GM18499 (cell line): ENCODE data around the gene LHB.

Source experiments
- ATAC-seq: cut with Tn5 transposase; IDR thresholded peaks from one replicate; pipeline ENCODE4 v1.9.1; 2021; ENCODE audit warnings: moderate number of reproducible peaks; ENCODE audit not compliant: insufficient read depth, unreplicated experiment

LHB gene

DNA sequence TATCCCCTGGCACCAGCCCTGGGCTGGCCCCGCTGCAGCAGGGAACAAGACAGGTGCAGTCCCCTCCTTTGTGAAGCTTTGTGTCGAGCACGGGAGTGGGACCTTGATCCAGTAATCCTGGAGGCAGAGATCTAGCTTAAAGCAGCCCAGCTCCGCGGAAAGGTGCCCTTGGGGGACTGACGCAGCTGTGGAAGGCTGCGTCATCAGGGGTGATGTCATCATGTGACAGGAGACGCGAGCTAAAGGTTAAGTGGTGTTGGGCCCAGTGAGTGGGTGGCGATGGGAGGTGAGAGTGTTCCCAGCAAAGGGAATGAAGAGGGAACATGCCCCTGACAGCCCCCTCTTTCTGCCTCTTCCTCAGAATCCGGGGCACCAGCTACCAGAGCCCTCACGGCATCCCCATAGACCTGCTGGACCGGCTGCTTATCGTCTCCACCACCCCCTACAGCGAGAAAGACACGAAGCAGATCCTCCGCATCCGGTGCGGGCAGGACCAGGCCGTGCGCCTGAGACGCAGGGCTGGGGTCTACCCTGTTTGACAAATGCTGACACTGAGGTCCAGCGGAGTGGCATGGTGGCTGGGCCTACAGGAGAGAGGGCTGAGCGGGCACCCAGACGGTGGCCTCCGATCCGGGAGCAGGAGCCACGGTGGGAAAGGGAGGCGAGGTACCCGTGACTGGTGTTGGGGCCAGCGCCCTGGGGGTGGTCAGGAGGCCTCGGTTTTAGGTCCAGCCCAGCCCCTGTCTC is 2.6 kb downstream of the LHB start:
- ATAC-seq, result no peak

DNA sequence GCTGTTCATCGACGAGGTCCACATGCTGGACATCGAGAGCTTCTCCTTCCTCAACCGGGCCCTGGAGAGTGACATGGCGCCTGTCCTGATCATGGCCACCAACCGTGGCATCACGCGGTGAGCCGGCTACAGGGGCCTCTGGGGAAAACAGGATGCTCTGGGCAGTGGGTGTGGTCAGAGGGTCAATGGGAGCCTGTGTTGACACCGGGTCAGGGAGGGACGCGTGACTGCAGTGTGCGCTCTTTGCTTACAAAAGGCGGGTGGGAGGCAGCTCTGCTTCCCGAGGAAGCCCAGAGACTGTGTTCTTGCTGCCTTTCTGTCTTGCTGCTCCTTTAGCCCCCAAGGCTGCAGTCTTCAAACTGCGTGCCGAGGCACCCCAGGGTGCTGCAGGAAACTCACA is 5.7 kb downstream of the LHB start:
- no peak for ATAC-seq

DNA sequence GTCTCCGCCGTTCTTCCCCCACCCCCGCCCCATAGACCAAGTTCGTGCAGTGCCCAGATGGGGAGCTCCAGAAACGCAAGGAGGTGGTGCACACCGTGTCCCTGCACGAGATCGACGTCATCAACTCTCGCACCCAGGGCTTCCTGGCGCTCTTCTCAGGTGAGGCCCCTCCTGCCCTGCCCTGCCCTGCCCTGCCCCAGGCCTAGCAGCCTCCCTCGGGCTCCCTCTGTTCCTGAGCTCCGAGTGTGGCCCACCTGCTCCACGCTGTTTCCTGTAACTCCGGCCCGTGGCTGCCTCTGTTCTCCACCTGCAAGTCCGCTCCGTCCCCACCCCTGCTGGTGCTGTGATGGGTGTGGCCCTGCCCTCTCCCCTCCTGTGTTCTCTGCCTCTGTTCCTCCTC is 6.4 kb downstream of the LHB start:
- no peak for ATAC-seq

DNA sequence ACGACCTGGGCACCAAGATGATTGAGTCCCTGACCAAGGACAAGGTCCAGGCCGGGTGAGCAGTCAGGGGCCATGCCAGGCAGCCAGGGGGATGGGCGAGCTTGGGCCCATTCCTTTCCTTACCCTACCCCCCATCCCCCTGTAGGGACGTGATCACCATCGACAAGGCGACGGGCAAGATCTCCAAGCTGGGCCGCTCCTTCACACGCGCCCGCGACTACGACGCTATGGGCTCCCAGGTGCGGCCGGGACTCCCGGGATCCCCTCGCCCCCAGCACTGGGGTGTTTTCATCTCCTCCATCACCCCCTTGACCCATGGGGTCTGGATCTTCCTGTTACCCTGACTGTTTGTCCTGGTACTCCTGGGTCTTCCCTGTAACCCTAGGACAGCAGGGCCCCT is 7.1 kb downstream of the LHB start:
- no peak for ATAC-seq

DNA sequence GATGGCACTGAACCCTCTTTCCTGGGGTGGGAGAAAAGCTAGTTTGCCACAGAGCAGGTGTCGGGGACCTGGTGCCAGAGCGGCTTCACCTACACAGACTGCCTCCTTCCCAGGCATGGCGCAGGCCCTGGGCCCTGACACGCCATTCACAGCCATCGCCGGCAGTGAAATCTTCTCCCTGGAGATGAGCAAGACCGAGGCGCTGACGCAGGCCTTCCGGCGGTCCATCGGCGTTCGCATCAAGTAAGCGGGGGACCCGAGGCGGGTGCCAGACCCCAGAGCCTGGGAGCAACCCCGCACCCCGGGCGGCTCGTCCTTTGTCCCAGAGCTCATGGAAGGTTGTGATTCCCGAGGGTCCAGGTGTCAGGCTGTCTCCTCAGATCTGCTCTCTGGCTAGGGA is 10.0 kb downstream of the LHB start:
- ATAC-seq, result no peak

DNA sequence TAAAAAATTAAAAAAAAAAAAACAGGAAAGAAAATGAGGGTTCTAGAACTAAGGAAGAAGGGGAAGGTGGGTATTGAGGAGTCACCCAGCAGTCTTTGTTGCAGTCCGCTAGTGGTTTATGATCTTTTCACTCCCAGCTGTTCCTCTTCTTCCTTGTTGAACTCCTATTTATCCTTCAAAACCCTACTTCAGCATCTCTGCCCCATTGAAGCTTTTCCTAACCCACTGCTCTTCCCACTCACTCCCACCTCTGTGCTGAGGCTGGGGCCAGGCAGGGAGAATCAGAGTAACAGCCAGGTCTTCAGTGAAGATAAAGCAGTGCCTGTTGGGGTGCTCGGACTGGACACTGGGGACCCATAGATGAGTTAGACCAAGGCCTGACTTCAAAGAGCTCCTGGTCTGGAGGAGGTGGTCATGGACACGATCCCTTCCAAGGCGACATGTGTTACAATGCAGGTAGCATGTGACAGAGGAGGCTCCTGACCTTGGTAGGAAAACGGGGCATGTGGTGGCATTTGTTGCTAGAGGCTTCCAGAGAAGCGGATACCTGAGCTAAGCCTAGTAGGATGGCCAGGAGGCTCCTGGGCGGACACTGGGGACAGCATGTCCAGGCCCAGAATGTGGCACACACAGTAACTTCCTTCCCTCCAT is 11.8 kb downstream of the LHB start:
- ATAC-seq, result no peak

DNA sequence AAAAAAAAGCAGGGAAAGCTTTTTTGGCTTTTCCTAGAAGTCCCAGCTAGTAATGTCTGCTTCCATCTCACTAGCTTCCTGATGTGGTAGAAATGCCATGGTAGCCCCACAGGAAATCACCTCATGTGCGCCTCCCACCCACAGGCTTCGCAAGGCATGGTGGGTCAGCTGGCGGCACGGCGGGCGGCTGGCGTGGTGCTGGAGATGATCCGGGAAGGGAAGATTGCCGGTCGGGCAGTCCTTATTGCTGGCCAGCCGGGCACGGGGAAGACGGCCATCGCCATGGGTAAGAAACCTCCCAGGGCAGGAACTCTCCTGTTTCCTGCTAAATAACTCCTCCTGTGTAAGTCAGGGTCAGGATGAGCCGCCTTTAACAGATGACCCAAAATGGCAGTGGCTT is 12.8 kb downstream of the LHB start:
- ATAC-seq, result no peak

DNA sequence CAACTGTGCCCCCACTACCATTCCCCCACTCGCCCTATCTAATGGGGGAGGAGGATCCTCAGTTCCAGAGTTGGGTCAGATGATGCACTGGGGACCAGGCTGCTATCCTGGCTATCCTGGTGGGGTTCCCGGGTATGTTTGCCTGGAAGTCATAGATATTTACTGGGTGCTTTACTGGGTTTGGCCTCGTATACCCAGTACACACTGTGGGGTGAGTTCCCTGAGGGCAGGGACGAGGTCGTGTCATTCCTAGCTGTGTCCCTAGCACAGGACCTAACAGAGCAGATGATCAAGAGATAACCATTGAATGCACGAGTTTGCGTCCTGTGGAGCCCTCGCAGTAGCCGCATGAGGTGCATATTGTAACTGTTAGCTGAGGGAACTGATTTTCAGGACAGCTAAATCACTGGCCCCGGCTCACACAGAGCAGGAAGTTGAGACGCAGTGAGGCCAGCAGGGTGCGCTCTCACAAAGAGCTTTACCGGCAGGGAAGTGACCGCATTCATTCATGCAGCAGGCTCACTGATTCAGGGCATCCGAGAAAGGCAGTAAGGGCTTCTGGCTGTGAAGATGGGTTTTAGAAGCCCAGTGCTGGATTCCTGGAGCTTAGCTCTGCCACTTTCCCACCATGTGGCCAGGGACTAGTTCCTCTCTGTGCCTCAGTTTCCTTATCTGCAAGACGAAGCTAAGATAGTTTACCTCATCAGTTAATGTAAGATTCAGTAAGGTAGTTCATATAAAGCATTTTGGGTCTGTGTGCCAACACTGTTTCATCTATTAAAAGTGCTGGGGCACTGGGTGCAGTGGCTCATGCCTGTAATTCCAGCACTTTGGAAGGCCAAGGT is 17.2 kb downstream of the LHB start:
- ATAC-seq, result no peak

DNA sequence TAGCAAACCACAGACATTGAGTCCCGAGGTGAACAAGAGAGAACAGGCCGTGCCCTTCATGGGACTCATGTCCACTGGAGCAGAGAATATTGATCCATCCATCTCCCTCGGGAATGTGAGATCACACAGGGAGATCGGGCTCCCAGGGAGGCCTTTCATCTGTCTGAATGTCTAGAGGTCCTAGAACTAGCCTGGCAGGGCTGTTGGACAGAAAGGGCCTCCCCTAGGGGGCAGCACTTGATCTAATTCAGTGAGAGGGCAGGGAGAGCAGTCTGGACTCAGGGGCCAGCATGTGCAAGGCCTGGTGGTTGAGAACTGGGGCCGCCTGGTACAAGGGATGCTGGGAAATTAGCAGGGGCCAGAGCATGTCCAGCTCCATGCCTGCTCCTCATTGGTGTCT is 18.9 kb downstream of the LHB start:
- no peak for ATAC-seq

DNA sequence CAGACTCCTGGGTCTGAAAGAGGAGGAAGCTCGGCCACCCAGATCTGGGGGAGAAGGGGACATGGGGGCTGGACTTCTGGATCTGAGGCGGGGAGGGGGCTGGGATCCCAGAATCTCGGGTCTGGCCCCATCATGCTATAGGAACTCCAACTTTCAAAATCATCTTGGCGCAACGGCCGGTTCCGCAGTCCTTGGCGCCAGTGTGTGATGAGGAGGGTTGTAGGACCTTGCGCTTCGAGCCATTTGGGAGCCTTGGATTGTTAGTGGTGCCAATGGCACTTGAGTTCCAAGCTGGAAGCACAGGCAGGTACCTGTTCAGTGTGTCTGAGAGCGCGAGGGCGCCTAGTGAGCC is 22.9 kb downstream of the LHB start:
- no peak for ATAC-seq

DNA sequence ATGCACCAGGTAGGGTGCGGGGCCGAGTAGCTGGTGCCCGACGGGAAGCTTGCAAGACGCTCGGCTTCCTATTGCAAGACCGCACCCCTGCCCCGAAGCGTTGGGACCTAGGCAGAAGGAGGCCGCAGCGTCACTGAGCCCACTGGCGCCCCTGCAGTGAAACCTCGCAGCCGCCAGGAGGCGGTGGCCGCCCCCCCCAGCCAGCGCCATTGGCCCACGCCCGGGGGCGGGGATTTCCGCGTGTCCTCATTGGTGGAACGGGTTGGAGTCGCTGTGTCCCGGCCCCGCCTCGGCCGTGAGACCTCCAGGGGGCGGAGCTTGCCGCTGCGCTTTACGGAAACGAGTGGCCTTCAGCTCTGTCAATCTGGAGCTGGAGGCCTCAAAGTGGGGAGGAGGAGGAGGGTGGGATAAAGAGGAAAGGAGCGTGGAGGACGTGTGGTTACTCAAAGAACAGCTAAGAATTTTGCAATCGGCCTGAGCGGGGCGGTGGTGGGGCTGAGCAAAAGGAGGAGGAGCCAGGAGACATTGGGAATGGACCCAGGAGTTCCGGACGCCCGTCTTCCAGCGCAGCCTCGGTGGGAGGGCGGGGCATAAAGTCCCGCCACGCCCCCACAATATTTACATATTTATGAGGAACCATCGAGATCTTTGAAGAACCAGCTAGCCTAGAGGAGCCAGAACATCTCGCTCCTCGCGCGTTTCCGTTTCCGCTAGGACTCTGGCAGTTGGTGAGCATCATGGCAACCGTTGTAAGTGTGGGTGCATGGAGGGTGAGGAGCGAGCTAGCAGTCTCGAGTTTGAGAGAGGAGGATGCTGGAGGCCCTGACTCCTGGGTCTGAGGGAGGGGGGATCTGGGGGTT is 23.5 kb downstream of the LHB start, which contains the start of the genes GYS1 and RUVBL2:
TSS of gene GYS1 (minus strand) at position 135 of the 860 bp plus-strand sequence. CDS start 197 bp downstream, outside the sequence.
TSS of gene RUVBL2 (plus strand) at position 713 of the 860 bp plus-strand sequence. CDS start at position 738, 25 bp downstream.
- peak; percentile 76 for ATAC-seq

DNA sequence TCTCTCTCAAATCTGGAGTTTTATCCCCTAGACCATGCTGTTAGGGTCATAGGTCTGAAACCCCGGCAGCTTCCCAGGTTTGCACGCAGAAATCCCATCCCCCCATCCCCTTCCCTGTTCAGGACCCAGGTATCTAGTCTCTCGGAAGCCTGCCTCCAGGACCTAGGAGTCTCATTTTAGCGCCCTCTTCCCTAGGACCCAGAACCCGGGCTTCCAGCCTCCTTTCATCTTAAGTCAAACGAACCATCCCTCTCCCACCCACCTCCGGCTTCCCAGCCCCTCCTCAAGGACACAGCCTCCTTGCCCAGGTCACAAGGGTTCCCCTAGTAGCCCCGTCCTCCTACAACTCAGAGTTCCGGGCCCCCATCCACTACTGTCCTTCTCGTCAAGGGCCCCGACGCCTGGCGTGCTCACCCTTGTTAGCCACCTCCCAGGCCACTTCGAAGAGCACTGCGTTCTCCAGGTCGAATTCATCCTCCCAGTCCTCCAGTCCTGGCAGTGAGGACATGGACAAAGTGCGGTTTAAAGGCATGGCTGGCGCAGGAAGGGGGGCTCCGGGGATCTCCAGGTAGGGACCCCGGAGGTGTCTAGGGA is 24.2 kb downstream of the LHB start:
- no peak for ATAC-seq

DNA sequence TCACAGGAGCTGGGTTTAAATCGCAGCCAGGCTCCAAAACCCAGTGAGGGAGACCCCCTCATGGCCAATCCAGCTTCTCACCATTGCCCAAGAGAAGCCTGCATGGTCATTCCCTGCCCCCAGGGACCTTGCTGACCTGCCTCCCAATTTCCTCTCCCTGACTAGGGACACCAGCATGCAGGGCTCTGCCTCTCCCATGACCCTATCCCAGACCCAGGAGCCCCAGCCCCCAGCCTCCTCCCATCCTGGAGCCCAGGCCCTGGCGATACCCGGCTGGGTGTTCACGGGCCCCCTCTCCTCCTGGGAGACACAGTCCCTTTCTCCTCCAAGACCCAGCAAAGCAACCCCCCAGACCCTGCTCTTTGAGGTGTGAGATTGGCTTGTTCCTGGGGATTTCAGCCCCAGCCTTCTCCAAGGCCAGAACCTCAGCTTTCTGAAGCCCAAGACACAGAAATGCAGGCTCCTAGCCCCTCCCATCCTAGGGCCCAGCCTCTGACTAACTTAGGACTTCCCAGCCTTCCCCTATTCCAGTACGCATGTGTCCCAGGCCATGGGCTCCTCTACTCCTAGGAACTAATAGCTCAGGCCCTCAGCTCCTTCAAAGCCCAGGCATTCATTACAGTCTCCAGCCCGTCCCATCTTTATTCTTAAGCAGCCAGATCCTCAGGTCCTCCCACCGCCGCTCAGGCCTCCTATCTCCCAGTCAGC is 24.9 kb downstream of the LHB start:
- ATAC-seq, result no peak

DNA sequence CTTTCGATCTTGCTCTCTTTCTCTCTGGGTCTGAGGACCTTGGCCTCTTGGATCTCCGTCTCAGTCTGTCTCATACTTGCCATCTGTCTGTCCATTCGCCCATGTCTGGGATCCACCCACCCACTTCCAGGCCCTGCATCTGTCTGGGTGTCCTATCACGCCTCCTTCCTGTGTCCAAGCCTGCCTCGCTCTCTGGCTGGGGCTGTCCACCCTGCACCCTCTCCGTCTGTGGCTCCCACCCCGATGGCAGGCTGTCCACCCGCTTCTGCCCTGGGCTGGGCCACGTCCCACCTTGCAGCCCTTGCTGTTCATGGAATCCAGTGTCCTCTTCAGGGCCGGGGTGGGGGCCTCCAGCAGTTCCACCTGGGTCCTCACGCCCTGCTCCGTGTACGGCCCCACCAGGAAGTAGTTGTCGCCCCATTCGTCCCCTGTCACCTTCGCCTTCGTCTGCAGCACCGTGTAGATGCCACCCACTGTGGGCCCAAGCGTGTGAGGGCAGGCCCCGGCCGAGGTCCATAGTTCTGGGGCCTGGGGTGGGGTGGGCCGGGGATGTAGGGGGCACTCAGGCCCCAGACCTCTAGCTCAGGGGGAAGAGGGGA is 25.8 kb downstream of the LHB start:
- ATAC-seq, result no peak

DNA sequence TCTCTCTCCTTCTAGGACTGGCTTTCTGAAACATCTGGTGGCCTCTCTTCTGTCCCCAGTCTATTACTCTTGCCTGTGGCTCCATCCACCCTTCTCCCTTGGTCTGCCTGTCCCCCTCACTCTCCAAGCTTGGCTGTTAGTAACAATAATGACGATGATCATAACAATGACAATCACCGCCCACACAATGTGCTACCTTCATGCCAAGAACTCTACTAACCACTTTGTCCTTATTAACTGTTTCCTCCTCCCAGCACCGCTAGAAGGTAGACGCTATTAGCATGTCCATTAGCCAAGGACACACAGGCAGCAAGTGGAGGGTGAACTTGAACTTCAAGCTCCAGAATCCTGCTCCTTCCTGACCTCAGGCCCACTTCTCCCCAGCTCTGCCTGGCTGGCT is 26.5 kb downstream of the LHB start:
- no peak for ATAC-seq

DNA sequence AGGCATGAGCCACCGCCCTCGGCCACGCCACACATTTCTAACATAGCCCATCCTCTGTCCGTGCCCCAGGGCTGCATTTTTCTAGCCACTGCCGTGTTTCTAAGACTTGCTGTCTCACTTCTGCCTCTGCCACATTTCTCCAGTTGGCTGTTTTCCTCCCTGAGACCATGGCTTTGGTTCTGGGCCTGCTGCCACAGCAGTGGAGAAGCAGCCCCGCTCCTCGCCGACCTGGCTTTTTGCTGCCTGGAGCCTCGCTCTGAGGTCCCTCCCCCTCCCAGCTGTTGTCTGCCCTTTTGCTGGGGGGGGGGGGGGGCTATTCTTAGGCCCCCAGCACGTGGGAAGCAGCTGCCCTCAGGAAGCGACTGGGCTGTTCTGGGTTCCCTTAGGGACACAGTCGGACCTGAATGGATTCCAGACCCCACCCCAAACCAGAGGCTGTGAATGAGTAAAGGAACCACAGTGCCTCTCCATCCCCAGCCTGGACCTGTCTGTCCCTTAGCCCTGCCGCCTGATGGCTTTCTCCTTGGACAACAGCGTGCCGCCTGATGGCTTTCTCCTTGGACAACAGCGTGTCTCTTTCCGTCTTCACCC is 27.1 kb downstream of the LHB start:
- no peak for ATAC-seq

DNA sequence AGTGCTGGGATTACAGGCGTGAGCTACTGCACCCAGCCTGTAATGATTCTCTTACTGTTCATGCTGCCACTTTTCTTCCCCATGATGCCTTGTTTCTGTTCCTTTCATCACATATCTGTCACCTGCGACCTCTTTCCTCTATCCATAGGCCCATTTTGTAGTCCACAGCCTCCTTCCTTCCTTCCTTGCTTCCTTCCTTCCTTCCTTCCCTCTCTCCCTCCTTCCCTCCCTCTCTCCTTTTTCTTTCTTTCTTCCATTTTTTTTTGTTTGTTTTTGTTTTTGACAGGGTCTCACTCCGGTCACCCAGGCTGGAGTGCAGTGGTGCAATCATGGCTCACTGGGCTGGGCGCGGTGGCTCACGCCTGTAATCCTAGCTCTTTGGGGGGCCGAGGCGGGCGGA is 28.0 kb downstream of the LHB start:
- ATAC-seq, result no peak

DNA sequence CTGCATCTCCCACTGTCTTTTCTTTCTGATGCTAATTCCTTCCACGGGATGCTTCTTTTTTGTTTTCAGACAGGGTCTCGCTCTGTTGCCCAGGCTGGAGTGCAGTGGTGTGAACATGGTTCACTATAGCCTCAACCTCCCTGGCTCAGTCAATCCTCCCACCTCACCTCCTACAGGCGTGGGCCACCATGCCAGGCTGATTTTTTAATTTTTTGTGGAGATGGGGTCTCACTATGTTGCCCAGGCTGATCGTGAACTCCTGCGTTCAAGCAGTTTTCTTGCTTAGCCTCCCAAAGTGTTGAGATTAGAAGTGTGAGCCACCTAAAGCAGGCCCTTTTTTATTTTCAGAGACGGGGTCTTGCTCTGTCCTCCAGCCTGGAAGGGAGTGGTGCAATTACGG is 28.6 kb downstream of the LHB start:
- no peak for ATAC-seq

DNA sequence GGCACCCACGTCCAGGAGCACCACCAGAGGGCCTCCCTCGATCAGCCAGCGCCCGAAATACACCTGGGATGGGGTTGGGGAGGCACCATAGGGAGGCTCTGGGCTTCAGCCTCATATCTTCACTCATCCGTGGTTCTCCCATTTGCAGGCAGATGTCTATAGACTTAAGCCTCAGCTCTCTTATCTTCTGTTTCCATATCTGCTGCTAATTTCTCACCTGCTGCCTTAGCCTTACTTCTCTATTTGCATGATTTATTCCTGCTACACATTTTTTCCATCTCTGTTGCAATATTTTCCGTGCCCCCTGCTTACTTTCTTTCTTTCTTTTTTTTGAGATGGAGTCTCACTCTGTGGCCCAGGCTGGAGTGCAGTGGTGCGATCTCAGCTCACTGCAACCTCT is 29.6 kb downstream of the LHB start:
- no peak for ATAC-seq
